H1 (cell line): ENCODE measurements around the gene ACTA2. TPM values are rescaled to one million over a fixed set of nuclear protein-coding genes. Genes with fewer than 3 reads are reported as not detected.

Experiments
- CTCF ChIA-PET: fragments of 300-600 bp; sonication (Branson Sonifier 250); formaldehyde crosslinking; loops from one replicate; lab custom pipeline; 2021; ENCODE audit not compliant: partially characterized antibody; lab: Charles Lee
- POLR2A ChIA-PET: fragments of 300-600 bp; sonication (Branson Sonifier 250); formaldehyde crosslinking; loops from one replicate; lab custom pipeline; 2021; ENCODE audit warnings: inconsistent platforms; ENCODE audit not compliant: partially characterized antibody; lab: Charles Lee
- DNase-seq, 2 experiments: peaks; one replicate each; pipeline versions ENCODE4 v3.0.0 to v3.0.0-alpha.2; 2010 to 2022; ENCODE audit warnings: low spot score in 2 of 2, low read depth in 1 of 2, mixed read lengths in 1 of 2
- FAIRE-seq: peaks from 2 replicates; lab custom pipeline; 2011; peaks lifted over from hg19 to GRCh38; lab: Jason Lieb, UNC
- H2AFZ ChIP-seq: 2 replicates; pipeline ENCODE4 v1.8.1; 2012; ENCODE audit warnings: low read length, inconsistent platforms
- H2AK5ac ChIP-seq: 2 replicates; pipeline ENCODE4 v1.6.1; 2013; ENCODE audit warnings: low read depth, low read length
- H2BK120ac ChIP-seq: replicated peaks from 2 replicates; pipeline ENCODE3; 2013; ENCODE audit warnings: low read depth, low read length, inconsistent platforms
- H2BK12ac ChIP-seq: 2 replicates; pipeline ENCODE4 v1.6.1; 2013; ENCODE audit warnings: low read depth, low read length
- H2BK15ac ChIP-seq: 2 replicates; pipeline ENCODE4 v1.6.1; 2013; ENCODE audit warnings: low read length
- H2BK20ac ChIP-seq: 2 replicates; pipeline ENCODE4 v1.6.1; 2013; ENCODE audit warnings: low read length
- H2BK5ac ChIP-seq: 2 replicates; pipeline ENCODE4 v1.6.1; 2013; ENCODE audit warnings: low read depth, low read length
- H3K14ac ChIP-seq: 2 replicates; pipeline ENCODE4 v1.6.1; 2013; ENCODE audit warnings: inconsistent platforms; ENCODE audit not compliant: insufficient read length
- H3K18ac ChIP-seq: 2 replicates; pipeline ENCODE4 v1.6.1; 2013; ENCODE audit warnings: low read length; ENCODE audit errors: extremely low read depth
- H3K23ac ChIP-seq: 2 replicates; pipeline ENCODE4 v1.6.1; 2013; ENCODE audit warnings: inconsistent platforms; ENCODE audit not compliant: insufficient read length
- H3K23me2 ChIP-seq: 2 replicates; pipeline ENCODE4 v1.6.1; 2013; ENCODE audit warnings: low read depth, low read length
- H3K27ac ChIP-seq: 2 replicates; pipeline ENCODE4 v1.6.1; 2011; ENCODE audit warnings: low read depth, low read length, inconsistent platforms
- H3K27me3 ChIP-seq, 4 experiments: replicated peaks in 1 of 4; 1 replicate in 1 of 4; 2 replicates in 3 of 4; pipeline versions ENCODE4 v1.6.1 to v1.8.1; 2011 to 2013; ENCODE audit warnings: low read length in 3 of 4, mild to moderate bottlenecking in 3 of 4, inconsistent platforms in 2 of 4, mixed read lengths in 2 of 4, moderate library complexity in 1 of 4; ENCODE audit not compliant: control insufficient read depth in 3 of 4, insufficient read depth in 3 of 4; ENCODE audit errors: extremely low read depth in 1 of 4
- H3K36me3 ChIP-seq, 4 experiments: 2 replicates each; pipeline versions ENCODE4 v1.6.1 to v1.8.1; 2011 to 2013; ENCODE audit warnings: mild to moderate bottlenecking in 4 of 4, low read length in 3 of 4, moderate library complexity in 2 of 4, control low read depth in 1 of 4, inconsistent platforms in 1 of 4; ENCODE audit not compliant: insufficient read depth in 4 of 4, control insufficient read depth in 2 of 4
- H3K4ac ChIP-seq: replicated peaks from 2 replicates; pipeline ENCODE3; 2013; ENCODE audit warnings: low read length, low read depth, mixed read lengths, inconsistent platforms; ENCODE audit not compliant: insufficient read length
- H3K4me1 ChIP-seq, 4 experiments: replicated peaks in 1 of 4; 1 replicate in 1 of 4; 2 replicates in 3 of 4; pipeline versions ENCODE4 v1.6.1 to v1.8.1; 2011 to 2013; ENCODE audit warnings: low read length in 3 of 4, inconsistent platforms in 2 of 4, mixed read lengths in 1 of 4; ENCODE audit not compliant: insufficient read depth in 4 of 4, control insufficient read depth in 3 of 4
- H3K4me2 ChIP-seq, 2 experiments: 2 replicates each; pipeline versions ENCODE4 v1.6.1 to v1.8.1; 2011 to 2013; ENCODE audit warnings: low read depth in 2 of 2, low read length in 2 of 2, control low read depth in 1 of 2, inconsistent platforms in 1 of 2, mild to moderate bottlenecking in 1 of 2; ENCODE audit not compliant: insufficient read depth in 1 of 2
- H3K4me3 ChIP-seq, 4 experiments: fragments of 200-600, 300-600 bp in 1 of 4; sonication (generic), shearing (Covaris generic), sonication (Bioruptor Twin) in 1 of 4; 2 replicates each; pipeline versions ENCODE4 v1.5.1 to v1.8.1; 2011 to 2016; ENCODE audit warnings: low read length in 4 of 4, low read depth in 3 of 4, control low read depth in 2 of 4, inconsistent platforms in 2 of 4, mild to moderate bottlenecking in 2 of 4, mixed read lengths in 1 of 4, moderate library complexity in 1 of 4; ENCODE audit not compliant: insufficient read depth in 2 of 4; ENCODE audit errors: extremely low read depth in 1 of 4
- H3K56ac ChIP-seq: replicated peaks from 2 replicates; pipeline ENCODE3; 2013; ENCODE audit warnings: low read depth, mild to moderate bottlenecking, mixed read lengths, low read length, inconsistent platforms; ENCODE audit not compliant: insufficient read length
- H3K79me1 ChIP-seq: 2 replicates; pipeline ENCODE4 v1.6.1; 2013; ENCODE audit warnings: low read depth, low read length, control low read depth
- H3K79me2 ChIP-seq, 2 experiments: 2 replicates each; pipeline versions ENCODE4 v1.6.1 to v1.8.1; 2012 to 2013; ENCODE audit warnings: low read length in 2 of 2, mild to moderate bottlenecking in 2 of 2, inconsistent platforms in 1 of 2; ENCODE audit not compliant: insufficient read depth in 2 of 2, control insufficient read depth in 1 of 2
- H3K9ac ChIP-seq, 4 experiments: replicated peaks in 1 of 4; 1 replicate in 1 of 4; 2 replicates in 3 of 4; pipeline versions ENCODE4 v1.6.1 to v1.8.1; 2011 to 2013; ENCODE audit warnings: low read depth in 3 of 4, low read length in 3 of 4, control low read depth in 2 of 4, mild to moderate bottlenecking in 2 of 4, moderate library complexity in 2 of 4, inconsistent platforms in 1 of 4; ENCODE audit errors: extremely low read depth in 1 of 4
- H3K9me3 ChIP-seq, 2 experiments: 2 replicates each; pipeline versions ENCODE4 v1.6.1 to v1.8.1; 2012 to 2013; ENCODE audit warnings: mild to moderate bottlenecking in 2 of 2, moderate library complexity in 2 of 2, control low read depth in 1 of 2, inconsistent platforms in 1 of 2, low read depth in 1 of 2, low read length in 1 of 2, mixed read lengths in 1 of 2; ENCODE audit not compliant: insufficient read depth in 2 of 2
- H4K20me1 ChIP-seq, 2 experiments: replicated peaks in 1 of 2; 2 replicates each; pipeline versions ENCODE3 to v1.8.1; 2011 to 2013; ENCODE audit warnings: inconsistent platforms in 2 of 2, low read length in 2 of 2, mild to moderate bottlenecking in 1 of 2; ENCODE audit not compliant: insufficient read depth in 2 of 2, control insufficient read depth in 1 of 2
- H4K5ac ChIP-seq: 2 replicates; pipeline ENCODE4 v1.6.1; 2013; ENCODE audit warnings: low read length, low read depth, mixed read lengths, inconsistent platforms; ENCODE audit not compliant: insufficient read length
- H4K8ac ChIP-seq: 2 replicates; pipeline ENCODE4 v1.8.0; 2013; ENCODE audit warnings: mild to moderate bottlenecking, moderate library complexity, low read length, inconsistent platforms; ENCODE audit not compliant: insufficient read depth; ENCODE audit errors: extremely low read depth
- H4K91ac ChIP-seq: replicated peaks from 2 replicates; pipeline ENCODE3; 2013; ENCODE audit warnings: low read length, mixed read lengths, inconsistent platforms; ENCODE audit not compliant: insufficient read length
- MAFK ChIP-seq: IDR thresholded peaks from 2 replicates; pipeline ENCODE4 v1.6.1; 2012; ENCODE audit warnings: low read depth, mild to moderate bottlenecking, improper control_type of control experiment, low read length
- SAP30 ChIP-seq: fragments of 300-600 bp; sonication (generic); IDR thresholded peaks from 2 replicates; pipeline ENCODE4 v1.7.1; 2012; ENCODE audit warnings: low read length, moderate library complexity, mild to moderate bottlenecking, inconsistent platforms; ENCODE audit not compliant: insufficient read depth, insufficient replicate concordance
- ZNF274 ChIP-seq: IDR thresholded peaks from 2 replicates; pipeline ENCODE4 v1.7.0; 2012; ENCODE audit warnings: low read length, borderline replicate concordance; ENCODE audit errors: extremely low read depth
- WGBS, 2 experiments: shearing (Covaris generic) in 1 of 2; methylation state at CpG; one replicate each; pipeline versions ENCODE4 v1.1.6 to v1.1.7; 2013 to 2015; ENCODE audit warnings: low lambda C conversion rate in 2 of 2, mixed read lengths in 2 of 2, inconsistent platforms in 1 of 2, low coverage in 1 of 2, missing lambda C conversion rate in 1 of 2; ENCODE audit not compliant: insufficient replicate concordance in 2 of 2, insufficient coverage in 1 of 2, insufficient read length in 1 of 2; ENCODE audit errors: extremely low coverage in 1 of 2, missing lambda C conversion rate in 1 of 2; 5-methylcytosine and 5-hydroxymethylcytosine counted together
- polyA plus RNA-seq, 7 experiments: library from polyadenylated mRNA; depleted of rRNA in 3 of 7; stranded (reverse) in 5 of 7; unstranded in 2 of 7; fragments of >200 nt in 5 of 7; fragments of 200-250 nt in 2 of 7; gene quantifications; 1 replicate in 5 of 7; 2 replicates in 1 of 7; 4 replicates in 1 of 7; pipeline versions ENCODE4 v1.2.1 to v1.2.3, GENCODE V29; 2011 to 2013; ENCODE audit warnings: missing spikeins in 2 of 7, mixed read lengths in 2 of 7
- total RNA-seq: library from RNA; stranded (reverse); fragmentation: NEBNext Ultra II Directional; extraction: Animal tissue kit (Norgen Biotek cat#: 25700); gene quantifications from 2 replicates; pipeline ENCODE4 v1.2.1, GENCODE V29; 2021

Gene ACTA2
- total and polyA plus RNA-seq, 2 of the 8 experiments (the other 6 are each of a cell fraction or from before 2014, with no cell fraction given) = 3.5 to 8.9 TPM

- H3K23ac ChIP-seq = no peak overlapping the region
- H3K9ac ChIP-seq = no peak overlapping the region
- CTCF ChIA-PET = interaction anchor here (1.0 to 3.3 kb wide), 4 partner anchors 9 to 45 kb away, joined by 3 to 14 read pairs (median 4); partner anchors contain the start of gene FAS
- no peak overlapping the region for H4K8ac ChIP-seq
- no peak overlapping the region for H3K4me2 ChIP-seq
- no peak overlapping the region for H2BK20ac ChIP-seq
- DNase-seq (no peak), FAIRE-seq (no peak)
- POLR2A ChIA-PET = no interaction called here
- no peak overlapping the region for H4K91ac ChIP-seq
- H2AFZ ChIP-seq = no peak overlapping the region
- H3K36me3 ChIP-seq = no peaks in the 10 kb centered on the region
- 89% methylated on average over 2 of the region's 2 CpGs; no CpG with 5 or more reads in 1 of the 2 experiments for WGBS, 2 experiments
- H3K4me1 ChIP-seq = no peaks in the 10 kb centered on the region
- H4K20me1 ChIP-seq = no peaks in the 10 kb centered on the region
- no peak overlapping the region for H3K27ac ChIP-seq
- H3K23me2 ChIP-seq = no peaks in the 10 kb centered on the region
- no peak overlapping the region for H4K5ac ChIP-seq
- H2BK120ac ChIP-seq = no peak overlapping the region
- H3K4me3 ChIP-seq = no peak overlapping the region
- no peaks in the 10 kb centered on the region for H3K79me2 ChIP-seq
- no peak overlapping the region for H3K56ac ChIP-seq
- H3K4ac ChIP-seq = no peak overlapping the region
- no peak overlapping the region for H2BK5ac ChIP-seq
- no peaks in the 10 kb centered on the region for H3K9me3 ChIP-seq
- H2BK12ac ChIP-seq = no peak overlapping the region
- H3K27me3 ChIP-seq = no peaks in the 10 kb centered on the region
- H2BK15ac ChIP-seq = no peak overlapping the region
- H3K79me1 ChIP-seq = no peaks in the 10 kb centered on the region
- H2AK5ac ChIP-seq = no peak overlapping the region
- no peak overlapping the region for H3K14ac ChIP-seq
- H3K18ac ChIP-seq = no peak overlapping the region
- TF ChIP-seq ZNF274 (no peak), SAP30 (no peak), MAFK (no peak)
Observed at GRCh38 chr10:88978463-88978862, 25.9 kb upstream of the ACTA2 start.
